ENCODE data around the gene LYL1. TPM values are rescaled to one million over a fixed set of nuclear protein-coding genes. Genes with fewer than 3 reads are reported as not detected.

LYL1 gene
- total RNA-seq, 1 donor from 2014 or later = 6.3 TPM

GRCh38 chr19:13101590-13102415 lies 855 bp downstream of the LYL1 start:
- peak overlapping the region; percentile 70 for H3K4me3 ChIP-seq
- no peaks in the 10 kb centered on the region for H3K9me3 ChIP-seq (replicated peaks)
- peaks cover 83% of the 10 kb centered on the region for H3K4me1 ChIP-seq
- H3K36me3 ChIP-seq = no peaks in the 10 kb centered on the region
- no peak for DNase-seq
- no peak for TF ChIP-seq CTCF (IDR thresholded peaks at IDR 0.05; ENCODE audit: borderline replicate concordance)
- no peaks in the 10 kb centered on the region for H3K27me3 ChIP-seq (ENCODE audit: low read depth)
- intact Hi-C loops (cut with micrococcal nuclease) = no loop called here
- peak overlapping the region; percentile 97 for H3K27ac ChIP-seq (replicated peaks)

GRCh38 chr19:13100841-13101589 lies 1.6 kb downstream of the LYL1 start:
- Histone ChIP-seq H3K36me3 (no peaks in the 10 kb centered on the region), H3K27ac (replicated peaks) (peak overlapping the region; percentile 97), H3K27me3 (ENCODE audit: low read depth) (no peaks in the 10 kb centered on the region), H3K9me3 (replicated peaks) (no peaks in the 10 kb centered on the region), H3K4me1 (peaks cover 91% of the 10 kb centered on the region), H3K4me3 (peak overlapping the region; percentile 70)
- TF ChIP-seq CTCF (IDR thresholded peaks at IDR 0.05; ENCODE audit: borderline replicate concordance) = peak; percentile 39
- intact Hi-C loops (cut with micrococcal nuclease) = no loop called here
- no peak for DNase-seq

GRCh38 chr19:13100031-13100588 lies 2.5 kb downstream of the LYL1 start:
- Histone ChIP-seq H3K36me3 (peaks cover 3% of the 10 kb centered on the region), H3K9me3 (replicated peaks) (no peaks in the 10 kb centered on the region), H3K4me1 (peaks cover 98% of the 10 kb centered on the region), H3K4me3 (peak overlapping the region; percentile 70), H3K27ac (replicated peaks) (peak overlapping the region; percentile 97), H3K27me3 (ENCODE audit: low read depth) (no peaks in the 10 kb centered on the region)
- intact Hi-C loops (cut with micrococcal nuclease) = no loop called here
- TF ChIP-seq CTCF (IDR thresholded peaks at IDR 0.05; ENCODE audit: borderline replicate concordance) = no peak
- no peak for DNase-seq

- Histone ChIP-seq H3K4me1 (peaks cover 98% of the 10 kb centered on the region), H3K4me3 (peak overlapping the region; percentile 70), H3K36me3 (peaks cover 10% of the 10 kb centered on the region), H3K27ac (replicated peaks) (peak overlapping the region; percentile 97), H3K27me3 (ENCODE audit: low read depth) (no peaks in the 10 kb centered on the region), H3K9me3 (replicated peaks) (no peaks in the 10 kb centered on the region)
- intact Hi-C loops (cut with micrococcal nuclease) = no loop called here
- DNase-seq = peak; percentile 81
- TF ChIP-seq CTCF (IDR thresholded peaks at IDR 0.05; ENCODE audit: borderline replicate concordance) = no peak
Observed at GRCh38 chr19:13099073-13099999, 3.3 kb downstream of the LYL1 start.
